Stomach (tissue), 4 donors: ENCODE data around the gene MIPOL1.

ENCODE experiments used
- POLR2AphosphoS5 ChIP-seq, 3 donors: sonication (generic); formaldehyde crosslinking; IDR thresholded peaks; one replicate each; pipeline ENCODE4 v1.6.1; 2016; ENCODE audit warnings: antibody characterized with exemption in 3 of 3
- TF ChIP-seq, protein P1 (sequence below), 7 experiments: fragments of 450-650 bp in 4 of 7; fragments of 200-600 bp in 3 of 7; sonication (generic) in 3 of 7; IDR thresholded peaks; one replicate each; pipeline ENCODE4 v1.5.1; 2016 to 2019; ENCODE audit warnings: antibody characterized with exemption in 7 of 7, control low read depth in 2 of 7, mild to moderate bottlenecking in 1 of 7

GRCh38 chr14:37203423-37203822 is 5.7 kb downstream of the MIPOL1 start:
- TF ChIP-seq, protein P1, sequence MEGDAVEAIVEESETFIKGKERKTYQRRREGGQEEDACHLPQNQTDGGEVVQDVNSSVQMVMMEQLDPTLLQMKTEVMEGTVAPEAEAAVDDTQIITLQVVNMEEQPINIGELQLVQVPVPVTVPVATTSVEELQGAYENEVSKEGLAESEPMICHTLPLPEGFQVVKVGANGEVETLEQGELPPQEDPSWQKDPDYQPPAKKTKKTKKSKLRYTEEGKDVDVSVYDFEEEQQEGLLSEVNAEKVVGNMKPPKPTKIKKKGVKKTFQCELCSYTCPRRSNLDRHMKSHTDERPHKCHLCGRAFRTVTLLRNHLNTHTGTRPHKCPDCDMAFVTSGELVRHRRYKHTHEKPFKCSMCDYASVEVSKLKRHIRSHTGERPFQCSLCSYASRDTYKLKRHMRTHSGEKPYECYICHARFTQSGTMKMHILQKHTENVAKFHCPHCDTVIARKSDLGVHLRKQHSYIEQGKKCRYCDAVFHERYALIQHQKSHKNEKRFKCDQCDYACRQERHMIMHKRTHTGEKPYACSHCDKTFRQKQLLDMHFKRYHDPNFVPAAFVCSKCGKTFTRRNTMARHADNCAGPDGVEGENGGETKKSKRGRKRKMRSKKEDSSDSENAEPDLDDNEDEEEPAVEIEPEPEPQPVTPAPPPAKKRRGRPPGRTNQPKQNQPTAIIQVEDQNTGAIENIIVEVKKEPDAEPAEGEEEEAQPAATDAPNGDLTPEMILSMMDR (IDR thresholded peaks at IDR 0.05), result no peak
- TF ChIP-seq POLR2AphosphoS5 (IDR thresholded peaks at IDR 0.05), result no peak
